Heart left ventricle (tissue), 16 donors: ENCODE results near the gene MAFF. TPM values are rescaled to one million over a fixed set of nuclear protein-coding genes. Genes with fewer than 3 reads are reported as not detected.
"Not testable (repeated sequence)": the region's sequence is repeated elsewhere in the genome, so short reads cannot be mapped to it uniquely, and the experiment has no call there.

Source experiments
- ATAC-seq, 4 donors: fragments of 200-7000 bp; cut with Tn5 transposase; one replicate each; pipeline ENCODE4 v1.9.1; 2020 to 2022; ENCODE audit warnings: moderate library complexity in 4 of 4, mild to moderate bottlenecking in 3 of 4, moderate number of reproducible peaks in 1 of 4
- DNase-seq, 5 donors: peaks; one replicate each; pipeline ENCODE4 v3.0.0-alpha.2; 2020
- H3K27ac ChIP-seq, 12 donors: fragments of 200-600 bp; sonication (generic) in 4 of 12; one replicate each; pipeline versions ENCODE4 v1.5.0 to v1.8.0; 2016 to 2022; ENCODE audit warnings: mild to moderate bottlenecking in 2 of 12
- H3K27me3 ChIP-seq, 9 donors: fragments of 200-600 bp; sonication (generic) in 2 of 9; one replicate each; pipeline versions ENCODE4 v1.5.1 to v1.8.0; 2016 to 2022; ENCODE audit warnings: mild to moderate bottlenecking in 3 of 9
- H3K36me3 ChIP-seq, 9 donors: fragments of 200-600 bp; sonication (generic) in 2 of 9; one replicate each; pipeline versions ENCODE4 v1.5.0 to v1.8.0; 2018 to 2022; ENCODE audit warnings: mild to moderate bottlenecking in 2 of 9
- H3K4me1 ChIP-seq, 12 donors: fragments of 200-600 bp; sonication (generic) in 4 of 12; one replicate each; pipeline versions ENCODE4 v1.5.0 to v1.8.0; 2016 to 2022; ENCODE audit warnings: mild to moderate bottlenecking in 3 of 12
- H3K4me3 ChIP-seq, 12 donors: fragments of 200-600 bp; sonication (generic) in 4 of 12; one replicate each; pipeline versions ENCODE4 v1.5.0 to v1.8.0; 2017 to 2022; ENCODE audit warnings: mild to moderate bottlenecking in 9 of 12, moderate library complexity in 4 of 12
- H3K9me3 ChIP-seq, 12 donors: fragments of 200-600 bp; sonication (generic) in 4 of 12; one replicate each; pipeline versions ENCODE4 v1.5.0 to v1.8.0; 2016 to 2022; ENCODE audit warnings: mild to moderate bottlenecking in 1 of 12
- CTCF ChIP-seq, 12 donors: fragments of 200-600 bp; sonication (generic) in 4 of 12; IDR thresholded peaks; one replicate each; pipeline versions ENCODE4 v1.5.0 to v1.8.0; 2018 to 2022; ENCODE audit warnings: antibody characterized with exemption in 12 of 12, mild to moderate bottlenecking in 5 of 12
- POLR2A ChIP-seq, 2 donors: fragments of 450-650 bp; IDR thresholded peaks; one replicate each; pipeline ENCODE4 v1.6.1; 2017; ENCODE audit warnings: antibody characterized with exemption in 2 of 2, mild to moderate bottlenecking in 2 of 2, moderate library complexity in 2 of 2
- WGBS, 4 donors: extraction: QIAGEN DNeasy Blood & Tissue Kit in 2 of 4; methylation state at CpG; one replicate each; pipeline versions ENCODE4 v1.1.5 to v1.1.7; 2013 to 2018; 5-methylcytosine and 5-hydroxymethylcytosine counted together
- intact Hi-C, 10 donors: fragments of 100-400 bp; cut with DNase I; formaldehyde crosslinking; loops; one replicate each; pipeline versions ENCODE4 v1.11.1 to v1.14.2; 2022
- polyA plus RNA-seq, 2 donors: library from polyadenylated mRNA; stranded (reverse); fragments of 200-250 nt; gene quantifications; one replicate each; pipeline ENCODE4 v1.2.3, GENCODE V29; 2013
- total RNA-seq, 9 donors: library from RNA; depleted of rRNA in 2 of 9; stranded (reverse); fragments of >200 nt in 2 of 9; fragmentation: NEBNext Ultra II Directional in 3 of 9; extraction: Animal tissue kit (Norgen Biotek cat#: 25700) in 3 of 9; gene quantifications; one replicate each; pipeline versions ENCODE4 v1.1.0 to v1.2.4, GENCODE V29; 2016 to 2023
- donor health status: ischemic (EF 13 %, LVEDD 7.1; RV severe dilation, severe dysfunction).
- donor health status: healthy with polysubstance abuse.
- donor health status: DM: no; HTN: yes; CAD: no.
- donor health status: DM: no; HTN: no; CAD: no.
- donor health status: ischemic (EF 25% LVEDD 6.9; RV normal size, moderate dysfunction).
- donor health status: ischemic (EF 25% LVEDD 5.7; RV mildly dilated, moderate dysfunction).
- donor health status: healthy.
- donor health status: DM: yes; HTN: yes; CAD: no.
- donor health status: ischemic (EF 35%, LVEDD 5.7; RV mildly dilated, moderate dysfunction).
- donor health status: nonischemic (EF 11% LVEDD 7.7; RV severe dilation, severe dysfunction).
- donor health status: DM: yes; HTN: yes; CAD: no.
- donor health status: PGD.
- donor health status: ischemic (EF 29% LVEDD 5.4; RV normal size, mild dysfunction).
- donor health status: nonischemic (EF 23%, LVEDD 6.1; RV moderate dilation, normal function).

The MAFF gene
- total and polyA plus RNA-seq, 11 donors = 1.9 to 36.0 (median 4.7) TPM

GRCh38 chr22:38177926-38178604, 23.7 kb upstream of the MAFF start:
- no peak for TF ChIP-seq CTCF (IDR thresholded peaks at IDR 0.05)
- TF ChIP-seq POLR2A (IDR thresholded peaks at IDR 0.05) = no peak
- no peaks in the 10 kb centered on the region for H3K9me3 ChIP-seq
- intact Hi-C loops = loop anchor here in 1 of 10 donors (5.0 kb wide), 1 partner anchor 139 kb away; the partner anchor contains the start of gene CSNK1E
- no peaks in the 10 kb centered on the region for H3K27me3 ChIP-seq
- DNase-seq (peak in 1 of 5 donors; percentile 56), ATAC-seq (peak; percentile 30 to 40 (median 36))
- H3K36me3 ChIP-seq = no peaks in the 10 kb centered on the region
- peaks cover 6 to 82% (median 42%) of the 10 kb centered on the region in 12 donors for H3K4me1 ChIP-seq
- 51 to 56% (median 53%) methylated on average over 14 to 15 of the region's 15 CpGs for WGBS, 4 donors
- no peak overlapping the region for H3K4me3 ChIP-seq
- H3K27ac ChIP-seq = peak overlapping the region; percentile 45 to 98 (median 78)

GRCh38 chr22:38178605-38178937, 23.2 kb upstream of the MAFF start:
- 94 to 98% (median 97%) methylated on average over 7 of the region's 7 CpGs for WGBS, 4 donors
- peaks cover 6 to 77% (median 37%) of the 10 kb centered on the region in 12 donors for H3K4me1 ChIP-seq

GRCh38 chr22:38180841-38181452, 20.8 kb upstream of the MAFF start:
- H3K4me3 ChIP-seq = peak overlapping the region; percentile 48 to 79 (median 64)
- WGBS, 4 donors = 10 to 16% (median 13%) methylated on average over 14 of the region's 14 CpGs
- no peaks in the 10 kb centered on the region for H3K27me3 ChIP-seq
- no peaks in the 10 kb centered on the region for H3K9me3 ChIP-seq
- intact Hi-C loops = no loop called here
- ATAC-seq (peak in 3 of 4 donors; percentile 6 to 44 (median 10)), DNase-seq (peak in 4 of 5 donors; percentile 54 to 64 (median 58))
- H3K27ac ChIP-seq = peak overlapping the region; percentile 75 to 98 (median 90)
- H3K36me3 ChIP-seq = no peaks in the 10 kb centered on the region
- TF ChIP-seq CTCF (IDR thresholded peaks at IDR 0.05) = no peak
- peak in 1 of 2 donors; percentile 9 for TF ChIP-seq POLR2A (IDR thresholded peaks at IDR 0.05)
- peaks cover 3 to 61% (median 27%) of the 10 kb centered on the region in 12 donors for H3K4me1 ChIP-seq

More at GRCh38 chr22:38178605-38178937, 23.2 kb upstream of the MAFF start:
- not testable (repeated sequence) for ATAC-seq, H3K9me3 ChIP-seq, DNase-seq, H3K4me3 ChIP-seq, H3K36me3 ChIP-seq, H3K27me3 ChIP-seq
- peak overlapping the region; percentile 45 to 98 (median 78) for H3K27ac ChIP-seq
- intact Hi-C loops = loop anchor here in 1 of 10 donors (5.0 kb wide), 1 partner anchor 139 kb away; the partner anchor contains the start of gene CSNK1E

- TF ChIP-seq CTCF (IDR thresholded peaks at IDR 0.05) = no peak
- TF ChIP-seq POLR2A (IDR thresholded peaks at IDR 0.05) = peak in 1 of 2 donors; percentile 59
- H3K9me3 ChIP-seq = no peaks in the 10 kb centered on the region
- peak within 1 kb of the TSS; percentile 75 to 98 (median 90) for H3K27ac ChIP-seq
- no peaks in the 10 kb centered on the region for H3K27me3 ChIP-seq
- H3K4me3 ChIP-seq = peak within 1 kb of the TSS; percentile 48 to 79 (median 64)
- 1% methylated on average over 33 to 48 of the region's 48 CpGs for WGBS, 4 donors
- intact Hi-C loops = loop anchor here in 1 of 10 donors (1.0 kb wide), 1 partner anchor 20 kb away; the partner anchor contains the start of gene MAFF
- no peaks in the 10 kb centered on the region for H3K36me3 ChIP-seq
- peaks cover 3 to 54% (median 23%) of the 10 kb centered on the region in 12 donors for H3K4me1 ChIP-seq
- DNase-seq (peak; percentile 99), ATAC-seq (peak; percentile 96 to 97 (median 96))
Observed at GRCh38 chr22:38181453-38182200, 20.2 kb upstream of the MAFF start, which contains the start of gene PLA2G6. TSS of gene PLA2G6 (minus strand) at chr22:38181830. CDS start at chr22:38169426, 12,404 bp downstream.
